GM12873 (cell line): Measurements from ENCODE around the gene MYO5A.

Experiments
- CTCF ChIP-seq: IDR thresholded peaks from 2 replicates; pipeline ENCODE4 v1.5.1; 2012; ENCODE audit warnings: low read depth, mild to moderate bottlenecking, moderate library complexity, low read length, control low read depth; ENCODE audit not compliant: insufficient read depth; ENCODE audit errors: missing control alignments

MYO5A gene

GRCh38 chr15:52291204-52291603 lies 237.5 kb downstream of the MYO5A start:
- TF ChIP-seq CTCF, result no peak

- no peak for TF ChIP-seq CTCF
Measured at GRCh38 chr15:52290800-52291199, 237.9 kb downstream of the MYO5A start.

GRCh38 chr15:52290329-52290728 lies 238.4 kb downstream of the MYO5A start:
- TF ChIP-seq CTCF, result no peak

- no peak for TF ChIP-seq CTCF
Measured at GRCh38 chr15:52289629-52290081, 239.0 kb downstream of the MYO5A start.

- TF ChIP-seq CTCF, result no peak
Measured at GRCh38 chr15:52288986-52289385, 239.7 kb downstream of the MYO5A start.

- no peak for TF ChIP-seq CTCF
Measured at GRCh38 chr15:52288051-52288942, 240.4 kb downstream of the MYO5A start.

- no peak for TF ChIP-seq CTCF
Measured at GRCh38 chr15:52287114-52287513, 241.6 kb downstream of the MYO5A start.
